B cell (primary cell): ENCODE data around the gene AKT1. TPM values are rescaled to one million over a fixed set of nuclear protein-coding genes. Genes with fewer than 3 reads are reported as not detected.

Experiments used
- ATAC-seq: fragments of 200-7000 bp; cut with Tn5 transposase; one replicate; pipeline ENCODE4 v1.10.0; 2021; ENCODE audit warnings: low read depth, mild to moderate bottlenecking, moderate number of reproducible peaks, moderate library complexity
- CTCF ChIA-PET: fragments of 350-600 bp; sonication (Branson Sonifier 250); formaldehyde crosslinking; loops from one replicate; lab custom pipeline; 2021; ENCODE audit warnings: antibody characterized with exemption, inconsistent platforms; lab: Charles Lee
- POLR2A ChIA-PET: fragments of 350-600 bp; sonication (Branson Sonifier 250); formaldehyde crosslinking; loops from one replicate; lab custom pipeline; 2021; ENCODE audit warnings: antibody characterized with exemption; lab: Charles Lee
- DNase-seq: peaks from one replicate; pipeline ENCODE4 v3.0.0; 2013
- H2AFZ ChIP-seq: 2 replicates; pipeline ENCODE4 v1.6.1; 2012; ENCODE audit warnings: mild to moderate bottlenecking, low read depth, low read length; ENCODE audit not compliant: insufficient read depth, poor library complexity, severe bottlenecking
- H3K27ac ChIP-seq, 2 donors: 1 replicate in 1 of 2; 2 replicates in 1 of 2; pipeline ENCODE4 v1.5.1; 2012 to 2013; ENCODE audit warnings: low read length in 2 of 2, mild to moderate bottlenecking in 2 of 2, moderate library complexity in 1 of 2
- H3K27me3 ChIP-seq, 4 experiments: fragments of 200-600 bp in 1 of 4; sonication (generic) in 1 of 4; replicated peaks in 1 of 4; 1 replicate in 2 of 4; 2 replicates in 2 of 4; pipeline versions ENCODE4 v1.6.1 to v1.7.0; 2013 to 2016; ENCODE audit warnings: low read length in 3 of 4, mild to moderate bottlenecking in 2 of 4, mixed read lengths in 1 of 4, moderate library complexity in 1 of 4; ENCODE audit not compliant: insufficient read depth in 4 of 4, control insufficient read depth in 3 of 4; ENCODE audit errors: control extremely low read depth in 1 of 4
- H3K36me3 ChIP-seq, 2 experiments: replicated peaks in 1 of 2; 1 replicate in 1 of 2; 2 replicates in 1 of 2; pipeline versions ENCODE4 v1.6.1 to v1.7.1; 2013; ENCODE audit warnings: low read length in 1 of 2; ENCODE audit not compliant: insufficient read depth in 2 of 2, control insufficient read depth in 1 of 2; ENCODE audit errors: control extremely low read depth in 1 of 2, extremely low read depth in 1 of 2
- H3K4me1 ChIP-seq, 2 donors: fragments of 200-600 bp in 1 of 2; sonication (generic) in 1 of 2; 1 replicate in 1 of 2; 2 replicates in 1 of 2; pipeline versions ENCODE4 v1.5.1 to v1.6.1; 2013 to 2017; ENCODE audit warnings: low read length in 2 of 2; ENCODE audit not compliant: control insufficient read depth in 2 of 2, insufficient read depth in 2 of 2
- H3K4me2 ChIP-seq: replicated peaks from 2 replicates; pipeline ENCODE3; 2012; ENCODE audit warnings: mild to moderate bottlenecking, low read depth, low read length; ENCODE audit not compliant: poor library complexity, severe bottlenecking
- H3K4me3 ChIP-seq, 5 experiments: fragments of 200-600 bp in 1 of 5; sonication (generic) in 1 of 5; 1 replicate in 3 of 5; 2 replicates in 2 of 5; pipeline versions ENCODE4 v1.5.1 to v1.7.0; 2011 to 2016; ENCODE audit warnings: low read length in 4 of 5, mild to moderate bottlenecking in 4 of 5, low read depth in 2 of 5, control low read depth in 1 of 5, moderate library complexity in 1 of 5; ENCODE audit not compliant: insufficient read depth in 1 of 5; ENCODE audit errors: control extremely low read depth in 1 of 5, extremely low read depth in 1 of 5
- H3K79me2 ChIP-seq: fragments of 200-600 bp; sonication (generic); one replicate; pipeline ENCODE4 v1.6.0; 2016; ENCODE audit warnings: low read length; ENCODE audit not compliant: control insufficient read depth, insufficient read depth
- H3K9ac ChIP-seq: fragments of 200-600 bp; sonication (generic); 2 replicates; pipeline ENCODE4 v1.6.1; 2017; ENCODE audit warnings: mild to moderate bottlenecking, low read length, moderate library complexity
- H3K9me3 ChIP-seq, 3 donors: one replicate each; pipeline versions ENCODE4 v1.6.1 to v1.7.1; 2013; ENCODE audit warnings: low read length in 2 of 3; ENCODE audit not compliant: control insufficient read depth in 2 of 3, insufficient read depth in 1 of 3; ENCODE audit errors: control extremely low read depth in 1 of 3
- H4K20me1 ChIP-seq: 2 replicates; pipeline ENCODE4 v1.6.0; 2012; ENCODE audit warnings: mild to moderate bottlenecking, low read length; ENCODE audit not compliant: insufficient read depth, control insufficient read depth, poor library complexity, severe bottlenecking
- H3K27ac Mint-ChIP-seq: one replicate; pipeline ENCODE4 v1.8.0; 2021; ENCODE audit warnings: mixed read lengths
- H3K27me3 Mint-ChIP-seq: one replicate; pipeline ENCODE4 v1.8.0; 2021; ENCODE audit warnings: mixed read lengths
- H3K4me1 Mint-ChIP-seq: one replicate; pipeline ENCODE4 v1.8.0; 2021; ENCODE audit warnings: mixed read lengths
- H3K4me3 Mint-ChIP-seq: one replicate; pipeline ENCODE4 v1.8.0; 2021; ENCODE audit warnings: mixed read lengths
- H3K9me3 Mint-ChIP-seq: one replicate; pipeline ENCODE4 v1.8.0; 2022; ENCODE audit warnings: mixed read lengths; ENCODE audit not compliant: insufficient read depth
- EZH2 ChIP-seq: IDR thresholded peaks from 2 replicates; pipeline ENCODE4 v1.6.1; 2012; ENCODE audit warnings: borderline replicate concordance, low read depth, mild to moderate bottlenecking, moderate library complexity, low read length; ENCODE audit not compliant: insufficient read depth, poor library complexity, severe bottlenecking
- WGBS: methylation state at CpG from one replicate; pipeline ENCODE4 v1.1.5; 2013; ENCODE audit warnings: missing lambda C conversion rate; ENCODE audit not compliant: insufficient coverage; 5-methylcytosine and 5-hydroxymethylcytosine counted together
- intact Hi-C: fragments of 100-400 bp; cut with micrococcal nuclease; formaldehyde crosslinking; loops from one replicate; pipeline ENCODE4 v1.10.0; 2022
- polyA plus RNA-seq: library from polyadenylated mRNA; depleted of rRNA; stranded (reverse); fragments of >200 nt; gene quantifications from 2 replicates; pipeline ENCODE4 v1.2.3, GENCODE V29; 2012
- total RNA-seq, 2 donors: library from RNA; stranded (reverse); fragments of 120-200 nt in 1 of 2; gene quantifications; 1 replicate in 1 of 2; 2 replicates in 1 of 2; pipeline versions ENCODE4 v1.2.3 to v1.2.4, GENCODE V29; 2013 to 2022
- TF ChIP-seq, protein P1 (sequence below): fragments of 200-600 bp; IDR thresholded peaks from one replicate; pipeline ENCODE4 v1.8.0; 2022; ENCODE audit warnings: antibody characterized with exemption, mild to moderate bottlenecking

The AKT1 gene
- total and polyA plus RNA-seq, 2 donors (not counting 1 experiment from before 2014, with no cell fraction given), result 71.1 to 90.1 TPM

DNA sequence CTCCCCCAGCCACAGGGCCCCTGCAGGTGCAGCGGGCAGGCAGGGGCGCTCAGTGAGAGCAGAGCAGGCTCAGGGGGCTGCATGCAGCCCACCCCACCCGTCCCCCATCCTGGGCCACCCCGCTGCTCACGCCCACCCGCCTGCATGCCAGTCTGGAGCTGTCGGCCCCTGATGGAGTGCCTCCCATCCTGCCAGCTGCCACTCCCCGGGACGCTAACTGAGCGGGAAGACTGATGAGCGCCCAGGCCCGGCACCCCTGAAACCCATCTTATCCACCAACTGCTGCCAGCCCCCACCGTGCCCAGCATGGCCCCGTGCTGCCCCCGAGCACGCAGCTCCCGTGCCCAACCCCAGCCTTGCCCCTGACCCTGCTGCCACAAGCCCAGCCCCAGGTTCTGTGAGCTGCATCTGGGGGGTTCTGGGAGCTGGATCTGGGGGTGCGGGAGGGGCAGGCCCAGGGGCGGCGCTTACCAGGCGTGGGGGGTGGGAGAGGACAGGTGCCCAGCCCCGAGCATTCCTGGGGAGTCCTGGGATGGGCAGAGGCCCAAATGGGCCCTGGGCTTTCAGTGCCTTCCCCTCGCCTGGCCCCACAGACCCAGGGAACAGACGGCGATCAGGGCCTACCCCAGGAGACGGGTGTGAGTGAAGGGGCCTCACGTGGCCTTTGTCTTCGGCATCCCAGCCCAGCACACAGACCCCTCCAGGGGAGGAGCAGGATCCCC is 13.3 kb downstream of the AKT1 start:
- CTCF ChIA-PET, result no interaction called here
- TF ChIP-seq, protein P1, sequence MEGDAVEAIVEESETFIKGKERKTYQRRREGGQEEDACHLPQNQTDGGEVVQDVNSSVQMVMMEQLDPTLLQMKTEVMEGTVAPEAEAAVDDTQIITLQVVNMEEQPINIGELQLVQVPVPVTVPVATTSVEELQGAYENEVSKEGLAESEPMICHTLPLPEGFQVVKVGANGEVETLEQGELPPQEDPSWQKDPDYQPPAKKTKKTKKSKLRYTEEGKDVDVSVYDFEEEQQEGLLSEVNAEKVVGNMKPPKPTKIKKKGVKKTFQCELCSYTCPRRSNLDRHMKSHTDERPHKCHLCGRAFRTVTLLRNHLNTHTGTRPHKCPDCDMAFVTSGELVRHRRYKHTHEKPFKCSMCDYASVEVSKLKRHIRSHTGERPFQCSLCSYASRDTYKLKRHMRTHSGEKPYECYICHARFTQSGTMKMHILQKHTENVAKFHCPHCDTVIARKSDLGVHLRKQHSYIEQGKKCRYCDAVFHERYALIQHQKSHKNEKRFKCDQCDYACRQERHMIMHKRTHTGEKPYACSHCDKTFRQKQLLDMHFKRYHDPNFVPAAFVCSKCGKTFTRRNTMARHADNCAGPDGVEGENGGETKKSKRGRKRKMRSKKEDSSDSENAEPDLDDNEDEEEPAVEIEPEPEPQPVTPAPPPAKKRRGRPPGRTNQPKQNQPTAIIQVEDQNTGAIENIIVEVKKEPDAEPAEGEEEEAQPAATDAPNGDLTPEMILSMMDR, result no peak
- no peak for TF ChIP-seq EZH2
- Histone ChIP-seq H3K36me3 (peaks cover 0 to 8% of the 10 kb centered on the region in 2 experiments), H3K27me3 (no peaks in the 10 kb centered on the region), H3K9me3 (no peaks in the 10 kb centered on the region), H3K4me3 (no peak overlapping the region), H3K4me1 (peaks cover 0 to 8% of the 10 kb centered on the region in 2 donors), H2AFZ (no peak overlapping the region), H4K20me1 (peaks cover 77% of the 10 kb centered on the region), H3K27ac (no peak overlapping the region), H3K9ac (no peak overlapping the region), H3K4me2 (no peak overlapping the region), H3K79me2 (peaks cover 28% of the 10 kb centered on the region)
- H3K4me1 Mint-ChIP-seq, result no peaks in the 10 kb centered on the region
- ATAC-seq (no peak), DNase-seq (no peak)
- intact Hi-C loops, result no loop called here
- no peak overlapping the region for H3K27ac Mint-ChIP-seq
- WGBS, result 97% methylated on average over 26 of the region's 28 CpGs
- no peak overlapping the region for H3K4me3 Mint-ChIP-seq
- H3K9me3 Mint-ChIP-seq, result no peaks in the 10 kb centered on the region
- H3K27me3 Mint-ChIP-seq, result no peaks in the 10 kb centered on the region
- POLR2A ChIA-PET, result no interaction called here

DNA sequence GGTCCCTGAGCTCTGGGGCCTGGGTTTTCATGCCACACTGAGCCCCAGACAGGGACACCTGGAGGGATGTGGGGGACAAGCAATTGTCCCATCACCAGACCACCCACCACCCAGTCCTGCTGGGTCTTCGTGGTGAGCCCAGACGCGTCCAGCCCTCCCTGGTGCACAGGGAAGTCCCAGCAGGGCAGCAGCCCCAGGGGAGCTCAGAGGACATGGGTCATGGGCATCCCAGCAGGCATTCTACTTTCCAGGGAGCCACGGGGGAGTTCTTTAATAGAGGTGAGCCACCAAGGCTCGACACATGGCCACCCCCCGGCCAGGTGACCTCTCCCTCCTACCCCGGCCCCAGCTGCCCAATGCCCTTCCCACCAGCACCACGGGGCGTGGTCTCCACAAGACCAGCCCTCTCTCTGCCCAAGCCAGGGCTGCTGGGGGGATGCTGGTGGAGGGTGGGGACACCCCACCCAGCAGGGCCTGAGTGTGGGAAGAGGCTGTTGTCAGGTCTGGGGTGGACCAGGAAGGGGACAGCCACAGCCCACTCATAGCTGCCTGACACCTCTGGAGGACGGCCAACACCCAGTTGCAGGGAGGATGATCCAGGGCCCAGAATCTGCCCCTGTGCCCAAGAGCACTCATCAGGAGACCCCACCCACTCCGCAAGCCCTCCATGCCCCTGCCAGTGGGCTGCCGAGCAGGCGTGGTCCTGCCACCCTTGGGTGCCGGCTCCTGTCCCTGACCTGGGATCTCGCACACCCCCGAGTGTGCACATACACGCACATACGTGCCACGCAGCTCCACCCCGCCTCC is 14.1 kb downstream of the AKT1 start:
- no peak overlapping the region for H3K27ac Mint-ChIP-seq
- CTCF ChIA-PET, result no interaction called here
- no peak overlapping the region for H3K4me3 Mint-ChIP-seq
- no peak overlapping the region for H3K4me2 ChIP-seq
- no peak overlapping the region for H3K27ac ChIP-seq
- H3K4me1 Mint-ChIP-seq, result no peaks in the 10 kb centered on the region
- TF ChIP-seq, protein P1, result no peak
- TF ChIP-seq EZH2, result no peak
- H3K9me3 Mint-ChIP-seq, result no peaks in the 10 kb centered on the region
- H3K9me3 ChIP-seq, result peaks cover 0 to under 1% (median 0%) of the 10 kb centered on the region in 3 donors
- ATAC-seq (no peak), DNase-seq (no peak)
- H3K79me2 ChIP-seq, result peaks cover 21% of the 10 kb centered on the region
- H3K9ac ChIP-seq, result no peak overlapping the region
- no peaks in the 10 kb centered on the region for H3K27me3 Mint-ChIP-seq
- H3K4me1 ChIP-seq, result peaks cover 0 to 4% of the 10 kb centered on the region in 2 donors
- no peak overlapping the region for H2AFZ ChIP-seq
- H3K27me3 ChIP-seq, result no peaks in the 10 kb centered on the region
- no peak overlapping the region for H3K4me3 ChIP-seq
- H3K36me3 ChIP-seq, result peaks cover 0 to 8% of the 10 kb centered on the region in 2 experiments
- peaks cover 72% of the 10 kb centered on the region for H4K20me1 ChIP-seq
- POLR2A ChIA-PET, result interaction anchor here (0.6 kb wide), 1 partner anchor 82 kb away, joined by 4 read pairs; no protein-coding TSS in a partner anchor
- 93% methylated on average over 16 of the region's 20 CpGs for WGBS
- intact Hi-C loops, result no loop called here
